Naive thymus-derived CD8-positive, alpha-beta T cell (primary cell): Measurements from ENCODE around the gene TTC12. TPM values are rescaled to one million over a fixed set of nuclear protein-coding genes. Genes with fewer than 3 reads are reported as not detected.

Source experiments
- ATAC-seq, 2 donors: fragments of 150-1000 bp; cut with Tn5 transposase in 1 of 2; sonication (Bioruptor Pico), chemical (Tn5 transposase) in 1 of 2; 1 replicate in 1 of 2; 2 replicates in 1 of 2; pipeline ENCODE4 v1.10.0; 2021; ENCODE audit warnings: mild to moderate bottlenecking in 2 of 2, moderate library complexity in 2 of 2
- POLR2A ChIA-PET: fragments of 350-600 bp; sonication (Branson Sonifier 250); formaldehyde crosslinking; loops from one replicate; lab custom pipeline; 2021; ENCODE audit warnings: antibody characterized with exemption; lab: Charles Lee
- DNase-seq, 10 donors: peaks; one replicate each; pipeline versions ENCODE4 v3.0.0 to v3.0.0-alpha.2; 2020 to 2022
- H3K27ac Mint-ChIP-seq, 10 donors: one replicate each; pipeline ENCODE4 v1.8.0; 2020 to 2022; ENCODE audit warnings: mild to moderate bottlenecking in 10 of 10, mixed read lengths in 10 of 10, moderate library complexity in 4 of 10, inconsistent platforms in 1 of 10
- H3K27me3 Mint-ChIP-seq, 5 donors: one replicate each; pipeline ENCODE4 v1.8.0; 2021 to 2022; ENCODE audit warnings: mixed read lengths in 5 of 5
- H3K36me3 Mint-ChIP-seq, 3 donors: one replicate each; pipeline ENCODE4 v1.8.0; 2020 to 2022; ENCODE audit warnings: mixed read lengths in 3 of 3, mild to moderate bottlenecking in 2 of 3, inconsistent platforms in 1 of 3
- H3K4me1 Mint-ChIP-seq, 4 donors: one replicate each; pipeline ENCODE4 v1.8.0; 2021 to 2022; ENCODE audit warnings: mixed read lengths in 4 of 4
- H3K4me3 Mint-ChIP-seq, 10 donors: one replicate each; pipeline ENCODE4 v1.8.0; 2020 to 2022; ENCODE audit warnings: mild to moderate bottlenecking in 10 of 10, mixed read lengths in 10 of 10, moderate library complexity in 6 of 10, inconsistent platforms in 1 of 10
- H3K9me3 Mint-ChIP-seq, 9 donors: one replicate each; pipeline ENCODE4 v1.8.0; 2020 to 2022; ENCODE audit warnings: mixed read lengths in 9 of 9, mild to moderate bottlenecking in 3 of 9, inconsistent platforms in 1 of 9, moderate library complexity in 1 of 9
- polyA plus RNA-seq, 3 donors: library from polyadenylated mRNA; unstranded; fragments of 300-500 nt; fragmentation: Illumina TruSeq; gene quantifications; one replicate each; pipeline ENCODE4 v1.2.3, GENCODE V29; 2021
- total RNA-seq, 8 experiments: library from RNA in 2 of 8; stranded (reverse) in 2 of 8; gene quantifications; one replicate each; pipeline ENCODE4 v1.2.3 and lab custom pipeline; 2021 to 2026

TTC12 gene, protein sequence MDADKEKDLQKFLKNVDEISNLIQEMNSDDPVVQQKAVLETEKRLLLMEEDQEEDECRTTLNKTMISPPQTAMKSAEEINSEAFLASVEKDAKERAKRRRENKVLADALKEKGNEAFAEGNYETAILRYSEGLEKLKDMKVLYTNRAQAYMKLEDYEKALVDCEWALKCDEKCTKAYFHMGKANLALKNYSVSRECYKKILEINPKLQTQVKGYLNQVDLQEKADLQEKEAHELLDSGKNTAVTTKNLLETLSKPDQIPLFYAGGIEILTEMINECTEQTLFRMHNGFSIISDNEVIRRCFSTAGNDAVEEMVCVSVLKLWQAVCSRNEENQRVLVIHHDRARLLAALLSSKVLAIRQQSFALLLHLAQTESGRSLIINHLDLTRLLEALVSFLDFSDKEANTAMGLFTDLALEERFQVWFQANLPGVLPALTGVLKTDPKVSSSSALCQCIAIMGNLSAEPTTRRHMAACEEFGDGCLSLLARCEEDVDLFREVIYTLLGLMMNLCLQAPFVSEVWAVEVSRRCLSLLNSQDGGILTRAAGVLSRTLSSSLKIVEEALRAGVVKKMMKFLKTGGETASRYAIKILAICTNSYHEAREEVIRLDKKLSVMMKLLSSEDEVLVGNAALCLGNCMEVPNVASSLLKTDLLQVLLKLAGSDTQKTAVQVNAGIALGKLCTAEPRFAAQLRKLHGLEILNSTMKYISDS
- total RNA-seq (10 to 100 TPM; 92.0 to 95.8 TPM), polyA plus RNA-seq (10 to 100 TPM in 1 of 3 donors, 1 to 10 TPM in 2; 6.9 to 11.3 (median 6.9) TPM), total RNA-seq (lab: John Stamatoyannopoulos, UW) (7.3 to 42.6 (median 27.0) reads per million in 6 experiments)

DNA sequence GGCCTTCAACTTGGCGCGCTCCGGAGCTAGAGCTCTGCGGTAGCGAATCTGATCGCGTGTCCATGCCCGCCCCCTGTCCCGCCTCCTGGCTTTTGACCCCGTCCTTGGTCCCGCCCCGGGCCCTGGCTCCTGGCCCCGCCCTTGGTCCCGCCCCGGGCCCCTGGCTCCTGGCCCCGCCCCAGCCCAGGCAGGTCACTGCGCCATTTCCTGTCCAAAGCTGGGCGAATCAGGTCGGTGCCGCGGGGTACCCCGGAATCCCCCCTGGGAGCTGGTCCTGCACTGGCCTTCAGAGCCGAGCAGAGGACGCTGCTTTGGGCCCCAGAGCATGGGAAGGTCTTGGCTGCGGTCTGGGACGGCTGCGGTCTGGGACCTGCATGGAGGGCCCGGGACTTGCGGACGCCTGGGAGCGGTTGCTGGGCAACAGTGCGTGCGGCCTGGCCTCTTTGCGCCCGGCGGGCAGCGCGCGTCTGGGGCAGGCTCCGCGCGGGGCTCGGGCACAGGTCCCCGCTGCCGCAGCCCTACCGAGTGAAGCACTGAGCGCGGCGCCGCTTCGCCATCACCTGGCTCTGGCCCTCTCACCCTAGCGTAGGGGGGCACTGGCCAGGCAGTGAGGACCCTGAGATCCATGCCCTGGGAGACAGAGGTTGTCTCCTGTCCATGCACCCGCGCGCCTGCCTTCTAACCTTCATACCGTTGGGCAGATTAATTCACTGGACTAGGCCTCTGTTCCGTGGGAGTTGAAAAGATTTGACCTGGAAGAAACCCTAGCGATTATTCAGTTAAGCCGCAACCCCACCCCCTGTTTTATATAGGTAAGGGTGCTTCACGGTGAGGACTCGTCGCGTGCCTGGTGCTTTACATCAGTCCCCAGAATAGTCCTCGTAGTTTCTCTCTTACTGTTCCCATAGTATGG lies at the start of gene TTC12:
TSS of gene TTC12 (plus strand) at position 195 of the 913 bp plus-strand sequence. CDS start 1,675 bp downstream, outside the sequence.
- peak; percentile 78 to 95 (median 86) for DNase-seq
- Mint-ChIP-seq H3K9me3 (no peaks in the 10 kb centered on the region), H3K27me3 (peaks cover 0 to 2% (median 0%) of the 10 kb centered on the region in 5 donors), H3K4me1 (peaks cover 24 to 41% (median 27%) of the 10 kb centered on the region in 4 donors), H3K27ac (peak within 1 kb of the TSS; percentile 84 to 96 (median 92)), H3K4me3 (peak within 1 kb of the TSS; percentile 74 to 91 (median 87)), H3K36me3 (peaks cover 5 to 28% (median 24%) of the 10 kb centered on the region in 3 donors)
- POLR2A ChIA-PET, result interaction anchor here (0.6 to 1.4 kb wide), 5 partner anchors 8 to 1388 kb away, joined by 3 to 5 read pairs (median 3); partner anchors contain the start of genes SDHD and TIMM8B
- peak; percentile 91 to 93 for ATAC-seq

GRCh38 chr11:113265362-113265761 lies 49.0 kb upstream of the TTC12 start:
- POLR2A ChIA-PET, result no interaction called here
- no peak for ATAC-seq
- Mint-ChIP-seq H3K4me3 (no peak overlapping the region), H3K27me3 (peaks cover 2 to 14% (median 6%) of the 10 kb centered on the region in 5 donors), H3K36me3 (no peaks in the 10 kb centered on the region), H3K27ac (no peak overlapping the region), H3K9me3 (no peaks in the 10 kb centered on the region), H3K4me1 (no peaks in the 10 kb centered on the region)
- DNase-seq, result no peak

DNA sequence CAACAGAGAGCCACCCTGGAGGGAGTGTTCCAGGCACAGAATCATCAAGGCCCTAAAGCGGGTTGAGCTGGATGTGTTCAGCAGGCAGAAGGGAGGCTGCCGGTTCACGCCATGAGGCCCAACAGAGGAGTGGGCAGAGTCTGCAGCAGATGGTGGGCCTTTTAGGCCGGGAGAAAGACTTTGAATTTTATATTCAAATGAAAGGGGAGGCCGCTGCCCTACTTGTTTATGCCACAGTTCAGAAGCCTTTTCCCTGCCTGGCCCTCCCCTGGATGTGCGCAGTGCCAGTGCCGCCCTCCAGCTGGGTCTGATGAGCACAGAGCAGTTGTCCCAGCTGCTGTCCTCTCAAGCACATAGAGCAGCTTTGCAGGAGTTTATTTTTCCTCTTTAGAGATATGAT lies 46.9 kb upstream of the TTC12 start:
- ATAC-seq (no peak), DNase-seq (no peak)
- no peaks in the 10 kb centered on the region for H3K4me1 Mint-ChIP-seq
- POLR2A ChIA-PET, result no interaction called here
- H3K27ac Mint-ChIP-seq, result no peak overlapping the region
- H3K36me3 Mint-ChIP-seq, result no peaks in the 10 kb centered on the region
- H3K4me3 Mint-ChIP-seq, result no peak overlapping the region
- H3K27me3 Mint-ChIP-seq, result peaks cover 3 to 14% (median 8%) of the 10 kb centered on the region in 5 donors
- H3K9me3 Mint-ChIP-seq, result no peaks in the 10 kb centered on the region

DNA sequence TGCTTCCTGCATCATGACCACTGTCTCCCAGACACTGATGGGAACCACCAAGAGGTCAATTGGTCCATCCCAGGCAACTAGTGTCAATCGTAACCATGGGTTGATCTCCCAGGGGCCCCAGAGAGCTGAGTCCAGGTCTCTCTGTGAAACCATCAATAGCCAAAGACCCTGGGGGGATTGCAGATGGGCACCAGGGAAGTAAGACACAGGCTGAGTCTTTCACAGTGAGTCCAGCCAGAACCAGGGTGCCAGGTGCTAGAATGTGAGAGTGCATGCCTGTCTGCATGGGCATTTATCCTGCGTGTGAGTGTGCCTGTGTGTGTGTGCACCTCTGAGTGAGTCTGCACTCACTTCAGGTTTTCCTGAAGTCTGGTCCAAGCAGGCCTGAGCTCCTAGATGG lies 45.3 kb upstream of the TTC12 start:
- Mint-ChIP-seq H3K4me3 (no peak overlapping the region), H3K27ac (no peak overlapping the region), H3K36me3 (no peaks in the 10 kb centered on the region), H3K27me3 (peaks cover 3 to 18% (median 8%) of the 10 kb centered on the region in 5 donors), H3K9me3 (no peaks in the 10 kb centered on the region), H3K4me1 (no peaks in the 10 kb centered on the region)
- DNase-seq, result no peak
- no peak for ATAC-seq
- POLR2A ChIA-PET, result no interaction called here

DNA sequence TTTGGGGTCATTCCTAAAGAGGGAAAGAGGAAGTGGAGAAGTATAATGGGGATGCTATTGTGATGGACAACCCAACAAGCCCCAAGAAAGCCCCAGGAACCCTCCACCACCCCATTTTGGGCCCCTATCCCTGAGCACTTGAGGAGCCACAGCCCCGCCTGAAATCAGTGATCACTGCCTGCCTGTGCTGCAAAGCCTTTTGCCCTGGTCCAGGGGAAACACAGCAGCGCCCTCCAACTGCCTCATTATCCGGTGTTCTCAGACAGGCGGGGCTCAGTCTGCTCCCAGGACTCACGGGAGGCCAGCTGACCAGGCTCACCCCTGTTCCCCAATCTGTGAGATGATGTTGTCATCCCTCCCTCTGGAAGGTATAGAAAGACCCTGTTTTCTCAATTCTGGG lies 44.7 kb upstream of the TTC12 start:
- DNase-seq, result no peak
- POLR2A ChIA-PET, result no interaction called here
- Mint-ChIP-seq H3K27me3 (peaks cover 3 to 18% (median 8%) of the 10 kb centered on the region in 5 donors), H3K9me3 (no peaks in the 10 kb centered on the region), H3K4me1 (no peaks in the 10 kb centered on the region), H3K27ac (no peak overlapping the region), H3K4me3 (no peak overlapping the region), H3K36me3 (no peaks in the 10 kb centered on the region)
- ATAC-seq, result no peak

- no peaks in the 10 kb centered on the region for H3K36me3 Mint-ChIP-seq
- H3K9me3 Mint-ChIP-seq, result no peaks in the 10 kb centered on the region
- ATAC-seq, result no peak
- POLR2A ChIA-PET, result no interaction called here
- no peak for DNase-seq
- H3K4me1 Mint-ChIP-seq, result no peaks in the 10 kb centered on the region
- H3K4me3 Mint-ChIP-seq, result no peak overlapping the region
- peaks cover 3 to 18% (median 8%) of the 10 kb centered on the region in 5 donors for H3K27me3 Mint-ChIP-seq
- no peak overlapping the region for H3K27ac Mint-ChIP-seq
Observed at GRCh38 chr11:113270080-113270479, 44.3 kb upstream of the TTC12 start.

DNA sequence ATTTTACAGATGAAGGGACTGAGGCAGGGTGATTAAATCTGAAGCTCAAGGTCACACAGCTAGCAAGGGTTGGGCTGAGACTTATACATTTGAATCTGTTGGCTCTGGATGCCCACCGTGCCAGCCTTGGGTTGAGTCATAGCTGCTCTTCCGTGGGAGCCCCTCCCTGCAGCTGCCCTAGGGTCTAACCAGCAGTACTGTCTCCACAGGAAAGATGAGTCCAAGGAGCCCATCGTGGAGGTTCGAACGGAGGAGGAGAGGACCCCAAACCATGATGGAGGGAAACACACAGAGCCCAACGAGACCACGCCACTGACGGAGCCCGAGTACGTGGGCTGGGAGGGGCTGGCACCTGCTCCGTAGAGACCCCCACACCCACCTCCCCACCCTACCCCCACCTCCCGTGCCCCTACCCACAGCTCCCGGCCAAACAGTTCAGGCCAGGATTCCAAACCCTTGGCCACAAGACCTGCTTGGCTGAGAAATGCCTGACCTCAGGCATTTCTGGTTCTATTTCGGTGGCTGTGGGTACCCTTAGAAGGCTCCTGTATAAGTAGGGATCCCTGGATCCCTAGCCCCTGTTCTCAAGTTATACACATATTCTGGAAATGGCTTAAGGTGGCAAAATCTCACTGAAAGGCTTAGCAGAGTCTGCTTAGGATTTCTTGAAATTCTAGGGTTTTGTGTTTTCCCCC lies 42.7 kb upstream of the TTC12 start:
- no peak for ATAC-seq

GRCh38 chr11:113272281-113272680 lies 42.1 kb upstream of the TTC12 start:
- Mint-ChIP-seq H3K4me1 (no peaks in the 10 kb centered on the region), H3K27me3 (peaks cover 0 to 10% (median 6%) of the 10 kb centered on the region in 5 donors), H3K4me3 (no peak overlapping the region), H3K9me3 (no peaks in the 10 kb centered on the region), H3K36me3 (no peaks in the 10 kb centered on the region), H3K27ac (no peak overlapping the region)
- no peak for DNase-seq
- ATAC-seq, result no peak
- POLR2A ChIA-PET, result no interaction called here

More for the DNA sequence above, 42.7 kb upstream of the TTC12 start:
- no peaks in the 10 kb centered on the region for H3K4me1 Mint-ChIP-seq
- no peak overlapping the region for H3K4me3 Mint-ChIP-seq
- H3K27ac Mint-ChIP-seq, result no peak overlapping the region
- no peaks in the 10 kb centered on the region for H3K9me3 Mint-ChIP-seq
- no peaks in the 10 kb centered on the region for H3K36me3 Mint-ChIP-seq
- POLR2A ChIA-PET, result no interaction called here
- no peak for DNase-seq
- H3K27me3 Mint-ChIP-seq, result peaks cover 0 to 13% (median 6%) of the 10 kb centered on the region in 5 donors

DNA sequence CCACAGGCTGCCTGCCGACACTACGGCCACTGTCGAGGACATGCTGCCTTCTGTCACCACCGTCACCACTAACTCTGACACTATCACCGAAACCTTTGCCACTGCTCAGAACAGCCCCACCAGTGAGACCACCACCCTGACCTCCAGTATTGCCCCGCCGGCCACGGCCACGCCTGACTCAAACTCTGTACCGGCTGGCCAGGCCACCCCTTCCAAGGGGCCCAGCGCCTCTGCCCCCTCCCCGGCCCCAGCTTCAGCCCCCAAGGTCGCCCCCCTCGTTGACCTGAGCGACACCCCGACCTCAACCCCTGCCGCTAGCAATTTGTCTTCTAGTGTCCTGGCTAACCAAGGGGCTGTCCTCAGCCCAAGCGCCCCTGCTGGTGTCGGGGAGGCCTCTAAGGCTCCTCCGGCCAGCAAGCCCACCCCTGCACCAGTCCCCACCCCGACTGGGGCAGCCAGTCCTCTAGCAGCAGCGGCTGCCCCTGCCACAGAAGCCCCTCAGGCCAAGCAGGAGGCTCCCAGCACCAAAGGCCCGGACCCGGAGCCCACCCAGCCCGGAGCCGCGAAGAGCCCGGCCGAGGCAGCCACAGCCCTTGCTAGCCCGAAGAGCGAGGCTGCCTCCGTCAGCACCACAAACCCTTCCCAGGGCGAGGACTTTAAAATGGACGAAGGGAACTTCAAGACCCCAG lies 41.3 kb upstream of the TTC12 start:
- H3K9me3 Mint-ChIP-seq, result no peaks in the 10 kb centered on the region
- DNase-seq, result no peak
- no peak overlapping the region for H3K4me3 Mint-ChIP-seq
- POLR2A ChIA-PET, result no interaction called here
- no peak for ATAC-seq
- H3K27me3 Mint-ChIP-seq, result peaks cover 0 to 10% (median 6%) of the 10 kb centered on the region in 5 donors
- peak overlapping the region in 1 of 10 donors; percentile 16 for H3K27ac Mint-ChIP-seq
- H3K36me3 Mint-ChIP-seq, result no peaks in the 10 kb centered on the region
- no peaks in the 10 kb centered on the region for H3K4me1 Mint-ChIP-seq

GRCh38 chr11:113273720-113274119 lies 40.7 kb upstream of the TTC12 start:
- DNase-seq (no peak), ATAC-seq (no peak)
- no peak overlapping the region for H3K4me3 Mint-ChIP-seq
- no peaks in the 10 kb centered on the region for H3K36me3 Mint-ChIP-seq
- H3K27me3 Mint-ChIP-seq, result peaks cover 0 to 10% (median 6%) of the 10 kb centered on the region in 5 donors
- H3K9me3 Mint-ChIP-seq, result no peaks in the 10 kb centered on the region
- no peak overlapping the region for H3K27ac Mint-ChIP-seq
- POLR2A ChIA-PET, result no interaction called here
- no peaks in the 10 kb centered on the region for H3K4me1 Mint-ChIP-seq

DNA sequence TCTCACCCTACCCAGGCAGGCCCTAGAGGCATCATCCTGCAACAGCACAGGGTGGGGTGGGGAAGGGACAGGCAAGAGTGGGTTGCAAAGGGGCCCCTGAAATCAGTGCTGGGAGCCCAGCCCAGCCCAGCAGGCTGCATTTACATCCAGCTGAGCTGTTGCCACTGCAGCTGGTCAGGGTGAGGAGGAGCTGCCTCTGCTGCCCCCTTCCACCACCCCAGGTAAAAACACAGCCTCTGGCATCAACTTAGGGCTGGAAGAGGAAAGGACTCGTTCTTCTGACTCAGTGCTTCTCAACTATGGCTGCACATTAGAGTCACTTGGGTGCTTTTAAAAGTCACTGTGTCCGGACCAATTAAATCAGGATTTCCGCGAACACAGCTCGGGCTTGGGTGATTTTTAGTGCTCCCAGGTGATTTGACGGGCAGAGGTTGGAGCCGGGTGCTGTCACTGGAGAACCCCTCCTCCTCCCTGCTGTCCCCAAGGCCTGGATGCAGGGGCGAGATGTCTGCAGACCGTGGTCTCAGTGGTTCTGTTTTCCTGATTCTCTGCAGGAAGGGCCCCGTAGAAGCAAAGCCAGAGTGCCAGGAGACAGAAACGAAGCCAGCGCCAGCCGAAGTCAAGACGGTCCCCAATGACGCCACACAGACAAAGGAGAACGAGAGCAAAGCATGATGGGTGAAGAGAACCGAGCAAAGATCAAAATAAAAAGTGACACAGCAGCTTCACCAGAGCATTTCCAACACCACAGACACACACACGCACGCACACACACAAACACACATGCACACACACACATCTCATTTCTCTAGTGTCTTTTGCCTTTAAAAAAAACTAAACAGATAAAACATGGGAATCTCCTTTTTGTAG lies 39.4 kb upstream of the TTC12 start:
- DNase-seq (no peak), ATAC-seq (no peak)
- no peaks in the 10 kb centered on the region for H3K36me3 Mint-ChIP-seq
- POLR2A ChIA-PET, result no interaction called here
- peaks cover 0 to 7% (median 6%) of the 10 kb centered on the region in 5 donors for H3K27me3 Mint-ChIP-seq
- no peaks in the 10 kb centered on the region for H3K4me1 Mint-ChIP-seq
- H3K9me3 Mint-ChIP-seq, result no peaks in the 10 kb centered on the region
- H3K4me3 Mint-ChIP-seq, result no peak overlapping the region
- H3K27ac Mint-ChIP-seq, result peak overlapping the region in 1 of 10 donors; percentile 39
